ENCODE results near the gene GNL3.

DNA sequence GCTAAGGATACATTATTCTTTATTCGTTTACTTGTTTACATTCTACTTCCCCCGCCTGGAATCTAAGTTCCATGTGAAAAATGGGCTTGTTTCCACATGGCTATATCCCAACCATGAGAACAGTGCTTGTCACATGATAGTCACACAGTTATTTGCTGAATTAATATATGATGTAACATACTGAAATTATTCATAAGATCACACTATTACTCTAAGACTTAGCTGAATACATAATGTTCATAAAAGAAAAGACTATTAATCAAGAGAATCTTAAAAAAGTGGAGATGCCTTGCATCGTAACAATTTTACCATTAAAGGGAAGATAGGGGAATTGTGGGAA, 6.7 kb upstream of the GNL3 start:
- TF ChIP-seq, protein P1, sequence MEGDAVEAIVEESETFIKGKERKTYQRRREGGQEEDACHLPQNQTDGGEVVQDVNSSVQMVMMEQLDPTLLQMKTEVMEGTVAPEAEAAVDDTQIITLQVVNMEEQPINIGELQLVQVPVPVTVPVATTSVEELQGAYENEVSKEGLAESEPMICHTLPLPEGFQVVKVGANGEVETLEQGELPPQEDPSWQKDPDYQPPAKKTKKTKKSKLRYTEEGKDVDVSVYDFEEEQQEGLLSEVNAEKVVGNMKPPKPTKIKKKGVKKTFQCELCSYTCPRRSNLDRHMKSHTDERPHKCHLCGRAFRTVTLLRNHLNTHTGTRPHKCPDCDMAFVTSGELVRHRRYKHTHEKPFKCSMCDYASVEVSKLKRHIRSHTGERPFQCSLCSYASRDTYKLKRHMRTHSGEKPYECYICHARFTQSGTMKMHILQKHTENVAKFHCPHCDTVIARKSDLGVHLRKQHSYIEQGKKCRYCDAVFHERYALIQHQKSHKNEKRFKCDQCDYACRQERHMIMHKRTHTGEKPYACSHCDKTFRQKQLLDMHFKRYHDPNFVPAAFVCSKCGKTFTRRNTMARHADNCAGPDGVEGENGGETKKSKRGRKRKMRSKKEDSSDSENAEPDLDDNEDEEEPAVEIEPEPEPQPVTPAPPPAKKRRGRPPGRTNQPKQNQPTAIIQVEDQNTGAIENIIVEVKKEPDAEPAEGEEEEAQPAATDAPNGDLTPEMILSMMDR (IDR thresholded peaks at IDR 0.05; ENCODE audit: control extremely low read depth in 1 of 3, insufficient read depth in 1 of 3, low read depth in 1 of 3, low read length in 3 of 3), result no peak
- TF ChIP-seq SUZ12 (IDR thresholded peaks at IDR 0.05; ENCODE audit: low read length) (no peak), POLR2AphosphoS5 (IDR thresholded peaks at IDR 0.05; ENCODE audit: low read depth, low read length) (no peak), GABPA (IDR thresholded peaks at IDR 0.05; ENCODE audit: borderline replicate concordance, insufficient read depth, low read length) (no peak), EZH2 (IDR thresholded peaks at IDR 0.05; ENCODE audit: low read depth, low read length, severe bottlenecking) (no peak), MAFK (IDR thresholded peaks at IDR 0.05; ENCODE audit: low read depth, low read length) (no peak), KDM1A (IDR thresholded peaks at IDR 0.05; ENCODE audit: borderline replicate concordance, low read length) (no peak), CREB1 (IDR thresholded peaks at IDR 0.05) (no peak), POLR2A (IDR thresholded peaks at IDR 0.05; ENCODE audit: control extremely low read depth in 1 of 2, low read depth in 2 of 2, low read length in 2 of 2) (no peak), TEAD4 (IDR thresholded peaks at IDR 0.05; ENCODE audit: low read depth, low read length) (no peak), RBBP5 (IDR thresholded peaks at IDR 0.05; ENCODE audit: borderline replicate concordance, low read depth, low read length) (no peak), HDAC2 (IDR thresholded peaks at IDR 0.05; ENCODE audit: borderline replicate concordance in 1 of 2, low read depth in 2 of 2, low read length in 2 of 2) (no peak), SP1 (IDR thresholded peaks at IDR 0.05; ENCODE audit: low read depth, low read length) (no peak)
- TF ChIP-seq, protein P2, sequence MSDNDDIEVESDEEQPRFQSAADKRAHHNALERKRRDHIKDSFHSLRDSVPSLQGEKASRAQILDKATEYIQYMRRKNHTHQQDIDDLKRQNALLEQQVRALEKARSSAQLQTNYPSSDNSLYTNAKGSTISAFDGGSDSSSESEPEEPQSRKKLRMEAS (IDR thresholded peaks at IDR 0.05), result no peak

All from H1 (cell line).